WTC11 (cell line): ENCODE data around the gene CA7. TPM values are rescaled to one million over a fixed set of nuclear protein-coding genes. Genes with fewer than 3 reads are reported as not detected.

Experiments
- ATAC-seq: fragments of 200-7000 bp; cut with Tn5 transposase; 2 replicates; pipeline ENCODE4 v1.10.0; 2021; ENCODE audit warnings: mild to moderate bottlenecking, moderate library complexity
- CTCF ChIA-PET: fragments of 300-600 bp; sonication (Branson Sonifier 250); formaldehyde crosslinking; loops from one replicate; lab custom pipeline; 2021; ENCODE audit warnings: antibody characterized with exemption; lab: Charles Lee
- POLR2A ChIA-PET: fragments of 350-600 bp; sonication (Branson Sonifier 250); formaldehyde crosslinking; loops from one replicate; lab custom pipeline; 2021; ENCODE audit warnings: antibody characterized with exemption; lab: Charles Lee
- DNase-seq: peaks from one replicate; pipeline ENCODE4 v3.0.0; 2021; ENCODE audit warnings: low spot score
- H3K27ac Mint-ChIP-seq: 2 replicates; pipeline ENCODE4 v1.8.0; 2021; ENCODE audit warnings: mixed read lengths
- H3K27me3 Mint-ChIP-seq: 2 replicates; pipeline ENCODE4 v1.8.0; 2021; ENCODE audit warnings: low read depth, mild to moderate bottlenecking, moderate library complexity, mixed read lengths
- H3K36me3 Mint-ChIP-seq: 2 replicates; pipeline ENCODE4 v1.8.0; 2021; ENCODE audit warnings: mixed read lengths
- H3K4me1 Mint-ChIP-seq: 2 replicates; pipeline ENCODE4 v1.8.0; 2022; ENCODE audit warnings: mixed read lengths
- H3K4me3 Mint-ChIP-seq: 2 replicates; pipeline ENCODE4 v1.8.0; 2021; ENCODE audit warnings: mild to moderate bottlenecking, moderate library complexity, mixed read lengths
- H3K9me3 Mint-ChIP-seq: 2 replicates; pipeline ENCODE4 v1.8.0; 2021; ENCODE audit warnings: mixed read lengths
- ELF4 ChIP-seq: sonication (generic); formaldehyde crosslinking; IDR thresholded peaks from 2 replicates; pipeline ENCODE4 v1.8.1; 2022; ENCODE audit warnings: low read depth, mild to moderate bottlenecking, moderate library complexity, missing genetic modification reagents
- ERG ChIP-seq: fragments of 250-450 bp; sonication (Bioruptor Pico); IDR thresholded peaks from 2 replicates; pipeline ENCODE4 v1.8.0; 2021; ENCODE audit warnings: mild to moderate bottlenecking
- FOXJ3 ChIP-seq: sonication (generic); formaldehyde crosslinking; IDR thresholded peaks from 2 replicates; pipeline ENCODE4 v1.9.0; 2021; ENCODE audit warnings: missing genetic modification reagents, mild to moderate bottlenecking, borderline replicate concordance
- FOXK1 ChIP-seq: sonication (generic); formaldehyde crosslinking; IDR thresholded peaks from 2 replicates; pipeline ENCODE4 v1.8.0; 2022; ENCODE audit warnings: mild to moderate bottlenecking, moderate library complexity, missing genetic modification reagents
- GTF2I ChIP-seq: fragments of 250-450 bp; sonication (Bioruptor Pico); conservative IDR thresholded peaks from 2 replicates; pipeline ENCODE4 v1.4.0; 2021; ENCODE audit warnings: mild to moderate bottlenecking
- HMGXB4 ChIP-seq: sonication (generic); formaldehyde crosslinking; IDR thresholded peaks from 2 replicates; pipeline ENCODE4 v1.8.1; 2023; ENCODE audit warnings: mild to moderate bottlenecking, moderate library complexity, missing genetic modification reagents
- IRF2 ChIP-seq: sonication (generic); formaldehyde crosslinking; IDR thresholded peaks from 2 replicates; pipeline ENCODE4 v1.8.0; 2022; ENCODE audit warnings: low read depth, missing genetic modification reagents, borderline replicate concordance
- OVOL2 ChIP-seq: fragments of 250-450 bp; sonication (Bioruptor Pico); IDR thresholded peaks from 2 replicates; pipeline ENCODE4 v1.9.0; 2021; ENCODE audit warnings: mild to moderate bottlenecking, borderline replicate concordance
- PREB ChIP-seq: sonication (generic); formaldehyde crosslinking; IDR thresholded peaks from 2 replicates; pipeline ENCODE4 v1.8.1; 2022; ENCODE audit warnings: mild to moderate bottlenecking, missing genetic modification reagents, moderate library complexity, borderline replicate concordance
- PRRX2 ChIP-seq: fragments of 250-450 bp; sonication (Bioruptor Pico); IDR thresholded peaks from 2 replicates; pipeline ENCODE4 v1.8.0; 2021; ENCODE audit warnings: mild to moderate bottlenecking
- TEAD4 ChIP-seq: sonication (generic); formaldehyde crosslinking; IDR thresholded peaks from 2 replicates; pipeline ENCODE4 v1.8.0; 2022; ENCODE audit warnings: mild to moderate bottlenecking, missing genetic modification reagents
- USF2 ChIP-seq: sonication (generic); formaldehyde crosslinking; IDR thresholded peaks from 2 replicates; pipeline ENCODE4 v1.8.1; 2023; ENCODE audit warnings: mild to moderate bottlenecking, missing genetic modification reagents, moderate library complexity
- ZNF121 ChIP-seq: sonication (generic); formaldehyde crosslinking; IDR thresholded peaks from 2 replicates; pipeline ENCODE4 v1.8.0; 2023; ENCODE audit warnings: missing genetic modification reagents
- ZNF138 ChIP-seq: sonication (generic); formaldehyde crosslinking; conservative IDR thresholded peaks from 2 replicates; pipeline ENCODE4 v1.8.1; 2022; ENCODE audit warnings: mild to moderate bottlenecking, moderate library complexity, missing genetic modification reagents
- ZNF317 ChIP-seq: sonication (generic); formaldehyde crosslinking; IDR thresholded peaks from 2 replicates; pipeline ENCODE4 v1.8.1; 2023; ENCODE audit warnings: low read depth, mild to moderate bottlenecking, moderate library complexity, missing genetic modification reagents, borderline replicate concordance
- ZNF416 ChIP-seq: fragments of 250-450 bp; sonication (Bioruptor Pico); IDR thresholded peaks from 2 replicates; pipeline ENCODE4 v1.9.0; 2021; ENCODE audit warnings: mild to moderate bottlenecking, inconsistent platforms
- ZNF512 ChIP-seq: sonication (generic); formaldehyde crosslinking; IDR thresholded peaks from 2 replicates; pipeline ENCODE4 v1.8.1; 2022; ENCODE audit warnings: missing genetic modification reagents, borderline replicate concordance
- ZNF671 ChIP-seq: fragments of 250-450 bp; sonication (Bioruptor Pico); IDR thresholded peaks from 2 replicates; pipeline ENCODE4 v1.8.0; 2021; ENCODE audit warnings: mild to moderate bottlenecking
- ZSCAN18 ChIP-seq: fragments of 250-450 bp; sonication (Bioruptor Pico); IDR thresholded peaks from 2 replicates; pipeline ENCODE4 v2.1.2; 2022; ENCODE audit warnings: mild to moderate bottlenecking, moderate library complexity
- total RNA-seq: library from RNA; stranded (reverse); gene quantifications from 3 replicates; pipeline ENCODE4 v1.2.3, GENCODE V29; 2021

Gene CA7
- total RNA-seq, 1 experiment from 2014 or later = 1.6 TPM

- peaks cover 13% of the 10 kb centered on the region for H3K4me1 Mint-ChIP-seq
- ChIA-PET POLR2A (no interaction called here), CTCF (interaction anchor here (0.8 to 5.4 kb wide), 7 partner anchors 8 to 72 kb away, joined by 4 to 57 read pairs (median 6); partner anchors contain the start of genes NAE1 and RRAD)
- no peak for ATAC-seq
- no peak for DNase-seq
- H3K36me3 Mint-ChIP-seq = no peaks in the 10 kb centered on the region
- H3K27me3 Mint-ChIP-seq = peaks cover 5% of the 10 kb centered on the region
- no peak overlapping the region for H3K27ac Mint-ChIP-seq
- no peaks in the 10 kb centered on the region for H3K9me3 Mint-ChIP-seq
- TF ChIP-seq ZNF512 (CRISPR knock-in tag) = no peak
- no peak for TF ChIP-seq ZSCAN18 (CRISPR knock-in tag)
- TF ChIP-seq USF2 (CRISPR knock-in tag) = no peak
- no peak for TF ChIP-seq ERG (CRISPR knock-in tag)
- TF ChIP-seq GTF2I (CRISPR knock-in tag) = no peak
- no peak for TF ChIP-seq IRF2 (CRISPR knock-in tag)
- TF ChIP-seq ZNF317 (CRISPR knock-in tag) = no peak
- no peak for TF ChIP-seq FOXK1 (CRISPR knock-in tag)
- TF ChIP-seq FOXJ3 (CRISPR knock-in tag) = no peak
- no peak for TF ChIP-seq ZNF138 (CRISPR knock-in tag)
- no peak for TF ChIP-seq PREB
- no peak for TF ChIP-seq ZNF121 (CRISPR knock-in tag)
- TF ChIP-seq TEAD4 (CRISPR knock-in tag) = no peak
- no peak for TF ChIP-seq OVOL2 (CRISPR knock-in tag)
- no peak for TF ChIP-seq ZNF416 (CRISPR knock-in tag)
- no peak for TF ChIP-seq ELF4 (CRISPR knock-in tag)
- no peak for TF ChIP-seq HMGXB4
- TF ChIP-seq ZNF671 (CRISPR knock-in tag) = no peak
- no peak for TF ChIP-seq PRRX2 (CRISPR knock-in tag)
- H3K4me3 Mint-ChIP-seq = no peak overlapping the region
These were observed 58.7 kb downstream of the CA7 start for GRCh38 chr16:66902648-66903543.

Other genes starting within 250 kb of the CA7 start
- 19.1 to 29.1 TPM (median 28.2 TPM) in 3 replicates for gene CMTM3, start 239.7 kb upstream of the CA7 start, total RNA-seq
- 56.2 to 60.6 TPM (median 58.5 TPM) in 3 replicates for gene CMTM4, start 147.7 kb upstream of the CA7 start, total RNA-seq
- gene DYNC1LI2, start 92.8 kb upstream of the CA7 start, total RNA-seq = 82.7 to 89.8 TPM (median 89.7 TPM) in 3 replicates
- gene TERB1, start 42.8 kb upstream of the CA7 start, total RNA-seq = not detected in 3 replicates
- gene NAE1, start 13.4 kb upstream of the CA7 start, total RNA-seq = 103 to 129 TPM (median 107 TPM) in 3 replicates
- 26.4 to 28.4 TPM (median 27.0 TPM) in 3 replicates for gene PDP2, start 36.1 kb downstream of the CA7 start, total RNA-seq
- not detected in 3 replicates for gene CDH16, start 74.5 kb downstream of the CA7 start, total RNA-seq
- gene RRAD, start 81.1 kb downstream of the CA7 start, total RNA-seq = 0.16 to 0.52 TPM (median 0.18 TPM) in 3 replicates
- 59.7 to 72.7 TPM (median 71.4 TPM) in 3 replicates for gene CIAO2B, start 90.0 kb downstream of the CA7 start, total RNA-seq
- 21.6 to 29.7 TPM (median 23.2 TPM) in 3 replicates for gene CES2, start 91.1 kb downstream of the CA7 start, total RNA-seq
- gene CES3, start 116.9 kb downstream of the CA7 start, total RNA-seq = 3.3 to 6.0 TPM (median 5.7 TPM) in 3 replicates
- gene CES4A, start 144.2 kb downstream of the CA7 start, total RNA-seq = 0.57 to 0.89 TPM (median 0.61 TPM) in 3 replicates
- 36.9 to 40.9 TPM (median 37.1 TPM) in 3 replicates for gene CBFB, start 184.7 kb downstream of the CA7 start, total RNA-seq